Panc1 (cell line): Measurements from ENCODE around the gene TXNIP. TPM values are rescaled to one million over a fixed set of nuclear protein-coding genes. Genes with fewer than 3 reads are reported as not detected.
A peak's percentile ranks its signal among the peaks of the same experiment; 100 is the strongest.

ENCODE experiments used
- ATAC-seq: fragments of 200-7000 bp; cut with Tn5 transposase; 2 replicates; pipeline ENCODE4 v1.9.1; 2020; ENCODE audit warnings: mild to moderate bottlenecking, moderate library complexity
- BruUV-seq: library from RNA; stranded (reverse); fragments of 400-500 nt; replicated peaks from 2 replicates; lab custom pipeline; 2021; lab: Mats Ljungman, UMichigan
- CTCF ChIA-PET: fragments of 300-600 bp; sonication (Branson Sonifier 250); formaldehyde crosslinking; loops from one replicate; lab custom pipeline; 2022; ENCODE audit warnings: antibody characterized with exemption; lab: Charles Lee
- POLR2A ChIA-PET: fragments of 300-600 bp; sonication (Branson Sonifier 250); formaldehyde crosslinking; loops from one replicate; lab custom pipeline; 2022; ENCODE audit warnings: antibody characterized with exemption; lab: Charles Lee
- DNase-seq: peaks from one replicate; pipeline ENCODE4 v3.0.0-alpha.2; 2010; ENCODE audit warnings: low read depth, low spot score
- H3K27ac ChIP-seq: 2 replicates; pipeline ENCODE4 v1.5.1; 2011; ENCODE audit warnings: mild to moderate bottlenecking, low read length, inconsistent platforms
- H3K27me3 ChIP-seq: fragments of 200-500 bp; sonication (Bioruptor generic); 2 replicates; pipeline ENCODE4 v1.6.0; 2014; ENCODE audit warnings: low read length, inconsistent platforms; ENCODE audit not compliant: control insufficient read depth, insufficient read depth
- H3K36me3 ChIP-seq: fragments of 200-500 bp; sonication (Bioruptor generic); 2 replicates; pipeline ENCODE4 v1.5.1; 2014; ENCODE audit warnings: inconsistent platforms, mild to moderate bottlenecking, low read length, moderate library complexity; ENCODE audit not compliant: control insufficient read depth, insufficient read depth
- H3K4me1 ChIP-seq: 2 replicates; pipeline ENCODE4 v1.5.1; 2011; ENCODE audit warnings: inconsistent platforms, mild to moderate bottlenecking, low read length, moderate library complexity; ENCODE audit not compliant: control insufficient read depth, insufficient read depth
- H3K4me3 ChIP-seq, 2 experiments: 2 replicates each; pipeline ENCODE4 v1.5.1; 2011 to 2012; ENCODE audit warnings: low read depth in 2 of 2, low read length in 2 of 2, mild to moderate bottlenecking in 2 of 2, inconsistent platforms in 1 of 2, moderate library complexity in 1 of 2
- H3K9me3 ChIP-seq: fragments of 200-500 bp; sonication (Bioruptor generic); 2 replicates; pipeline ENCODE4 v1.5.1; 2014; ENCODE audit warnings: low read depth, mild to moderate bottlenecking, inconsistent platforms, low read length, moderate library complexity; ENCODE audit not compliant: control insufficient read depth, insufficient read depth
- CTCF ChIP-seq: fragments of 450-650 bp; IDR thresholded peaks from 2 replicates; pipeline ENCODE4 v1.5.1; 2017; ENCODE audit warnings: mild to moderate bottlenecking
- POLR2AphosphoS5 ChIP-seq: IDR thresholded peaks from 2 replicates; pipeline ENCODE4 v1.6.1; 2012; ENCODE audit warnings: mild to moderate bottlenecking, low read depth, low read length, moderate library complexity
- REST ChIP-seq, 2 experiments: IDR thresholded peaks; 2 replicates each; pipeline ENCODE4 v1.6.1; 2011 to 2012; ENCODE audit warnings: low read depth in 2 of 2, control low read depth in 1 of 2, low read length in 1 of 2, mild to moderate bottlenecking in 1 of 2, moderate library complexity in 1 of 2; ENCODE audit not compliant: insufficient read depth in 1 of 2
- SIN3A ChIP-seq: IDR thresholded peaks from 2 replicates; pipeline ENCODE4 v1.6.1; 2012; ENCODE audit warnings: low read depth, mild to moderate bottlenecking, low read length, moderate library complexity, borderline replicate concordance; ENCODE audit not compliant: insufficient read depth
- TCF7L2 ChIP-seq: IDR thresholded peaks from 2 replicates; pipeline ENCODE4 v1.6.1; 2011; ENCODE audit warnings: mild to moderate bottlenecking, low read depth, low read length, inconsistent platforms
- in situ Hi-C: cut with HindIII; loops from 2 replicates; pipeline ENCODE4 v1.10.0; 2016; ENCODE audit warnings: low sequenced_read_pairs, low pct_unique_long_range_greater_than_20kb
- intact Hi-C: fragments of 100-400 bp; cut with micrococcal nuclease; formaldehyde crosslinking; loops from one replicate; pipeline ENCODE4 v1.10.0; 2022; ENCODE audit not compliant: unreplicated experiment
- total RNA-seq: library from RNA; stranded (reverse); gene quantifications from one replicate; pipeline ENCODE4 v1.2.1, GENCODE V29; 2021; ENCODE audit not compliant: unreplicated experiment

The TXNIP gene
- total RNA-seq, 1 experiment from 2014 or later: 15.2 TPM

- H3K4me1 ChIP-seq: peaks cover 40% of the 10 kb centered on the region
- intact Hi-C loops: loop anchor here (5.0 kb wide), 1 partner anchor 69 kb away; no protein-coding TSS in a partner anchor
- ChIA-PET POLR2A (no interaction called here), CTCF (no interaction called here)
- H3K27me3 ChIP-seq: no peaks in the 10 kb centered on the region
- peak overlapping the region; percentile 76 to 92 for H3K4me3 ChIP-seq
- H3K9me3 ChIP-seq: no peaks in the 10 kb centered on the region
- TF ChIP-seq POLR2AphosphoS5: no peak
- TF ChIP-seq REST (IDR thresholded peaks at IDR 0.05; ENCODE audit: insufficient read depth in 1 of 2, low read depth in 2 of 2, low read length in 1 of 2): no peak
- no peak for TF ChIP-seq CTCF
- TF ChIP-seq TCF7L2: no peak
- no peak for TF ChIP-seq SIN3A
- BruUV-seq: no TSS peak
- H3K27ac ChIP-seq: peak overlapping the region; percentile 83
- no peaks in the 10 kb centered on the region for H3K36me3 ChIP-seq
- ATAC-seq (no peak), DNase-seq (no peak)
- in situ Hi-C loops: no loop called here
These were observed 35.3 kb downstream of the TXNIP start for GRCh38 chr1:145961109-145961424.

- intact Hi-C loops: loop anchor here (5.0 kb wide), 1 partner anchor 68 kb away; no protein-coding TSS in a partner anchor
- Histone ChIP-seq H3K36me3 (no peaks in the 10 kb centered on the region), H3K4me1 (peaks cover 45% of the 10 kb centered on the region), H3K27me3 (no peaks in the 10 kb centered on the region), H3K27ac (peak overlapping the region; percentile 83), H3K9me3 (no peaks in the 10 kb centered on the region), H3K4me3 (peak overlapping the region; percentile 76 to 92)
- DNase-seq: no peak
- POLR2A ChIA-PET: interaction anchor here (0.6 kb wide), 1 partner anchor 33 kb away, joined by 16 read pairs; no protein-coding TSS in a partner anchor
- no TSS peak for BruUV-seq
- in situ Hi-C loops: no loop called here
- TF ChIP-seq POLR2AphosphoS5 (no peak; the same call in 1 of the 2 replicates), SIN3A (no peak), REST (IDR thresholded peaks at IDR 0.05; ENCODE audit: insufficient read depth in 1 of 2, low read depth in 2 of 2, low read length in 1 of 2) (no peak), CTCF (no peak), TCF7L2 (no peak)
- CTCF ChIA-PET: no interaction called here
- peak; percentile 59 for ATAC-seq
These were observed 35.8 kb downstream of the TXNIP start for GRCh38 chr1:145960468-145961108.
